Measurements from ENCODE around the gene ZCCHC2.
A peak's percentile ranks its signal among the peaks of the same experiment; 100 is the strongest.

Gene ZCCHC2

GRCh38 chr18:62510789-62511188 lies 12.0 kb upstream of the ZCCHC2 start:
- no peak for DNase-seq
- ATAC-seq, result no peak

GRCh38 chr18:62512532-62512931 lies 10.3 kb upstream of the ZCCHC2 start:
- DNase-seq, result no peak
- no peak for ATAC-seq

GRCh38 chr18:62512996-62513395 lies 9.8 kb upstream of the ZCCHC2 start:
- DNase-seq (no peak), ATAC-seq (no peak)

GRCh38 chr18:62514570-62514969 lies 8.3 kb upstream of the ZCCHC2 start:
- DNase-seq (no peak), ATAC-seq (no peak)

GRCh38 chr18:62516242-62516641 lies 6.6 kb upstream of the ZCCHC2 start:
- DNase-seq, result no peak
- no peak for ATAC-seq

GRCh38 chr18:62518460-62519375 lies 4.1 kb upstream of the ZCCHC2 start:
- DNase-seq, result no peak
- ATAC-seq, result no peak

GRCh38 chr18:62519684-62520083 lies 3.1 kb upstream of the ZCCHC2 start:
- DNase-seq, result no peak
- no peak for ATAC-seq

- DNase-seq (no peak), ATAC-seq (no peak)
Measured at GRCh38 chr18:62521082-62521481, 1.7 kb upstream of the ZCCHC2 start.

- no peak for DNase-seq
- no peak for ATAC-seq
Measured at GRCh38 chr18:62521593-62521992, 1.2 kb upstream of the ZCCHC2 start.

GRCh38 chr18:62522178-62522503 lies 684 bp upstream of the ZCCHC2 start:
- DNase-seq, result no peak
- no peak for ATAC-seq

- ATAC-seq, result no peak
- no peak for DNase-seq
Measured at GRCh38 chr18:62523255-62523588, 397 bp downstream of the ZCCHC2 start.

- DNase-seq (peak; percentile 59), ATAC-seq (no peak)
Measured at GRCh38 chr18:62523631-62524439, 1.0 kb downstream of the ZCCHC2 start.

- ATAC-seq (no peak), DNase-seq (peak; percentile 67)
Measured at GRCh38 chr18:62524440-62525200, 1.8 kb downstream of the ZCCHC2 start.

- ATAC-seq, result no peak
- DNase-seq, result no peak
Measured at GRCh38 chr18:62525608-62526007, 2.8 kb downstream of the ZCCHC2 start.

GRCh38 chr18:62526098-62527025 lies 3.5 kb downstream of the ZCCHC2 start:
- ATAC-seq (peak; percentile 5), DNase-seq (peak; percentile 81)

- ATAC-seq, result no peak
- no peak for DNase-seq
Measured at GRCh38 chr18:62529597-62529996, 6.8 kb downstream of the ZCCHC2 start.

GRCh38 chr18:62531078-62531477 lies 8.3 kb downstream of the ZCCHC2 start:
- DNase-seq, result no peak
- no peak for ATAC-seq

GRCh38 chr18:62531931-62532330 lies 9.1 kb downstream of the ZCCHC2 start:
- no peak for DNase-seq
- ATAC-seq, result no peak

GRCh38 chr18:62536005-62536404 lies 13.2 kb downstream of the ZCCHC2 start:
- DNase-seq (no peak), ATAC-seq (no peak)

- ATAC-seq (no peak), DNase-seq (no peak)
Measured at GRCh38 chr18:62537042-62537894, 14.4 kb downstream of the ZCCHC2 start.

GRCh38 chr18:62537946-62538345 lies 15.1 kb downstream of the ZCCHC2 start:
- DNase-seq (no peak), ATAC-seq (no peak)
